Transverse colon (tissue), 4 donors: ENCODE results near the gene NES. TPM values are rescaled to one million over a fixed set of nuclear protein-coding genes. Genes with fewer than 3 reads are reported as not detected.

Source experiments
- DNase-seq: peaks from one replicate; pipeline ENCODE4 v3.0.0-alpha.2; 2019
- H3K27ac ChIP-seq, 4 donors: fragments of 200-600 bp; sonication (generic); 2 replicates each; pipeline ENCODE4 v1.5.1; 2016 to 2018; ENCODE audit warnings: inconsistent platforms in 4 of 4
- H3K27me3 ChIP-seq: fragments of 200-600 bp; sonication (generic); 2 replicates; pipeline ENCODE4 v1.5.1; 2017; ENCODE audit warnings: inconsistent platforms
- H3K36me3 ChIP-seq, 4 donors: fragments of 200-600 bp; sonication (generic); 2 replicates each; pipeline ENCODE4 v1.5.1; 2017 to 2019; ENCODE audit warnings: inconsistent platforms in 4 of 4
- H3K4me1 ChIP-seq, 4 donors: fragments of 200-600 bp; sonication (generic); 2 replicates each; pipeline ENCODE4 v1.5.1; 2017 to 2020; ENCODE audit warnings: inconsistent platforms in 4 of 4
- H3K4me3 ChIP-seq, 4 donors: fragments of 200-600 bp; sonication (generic); 1 replicate in 1 of 4; 2 replicates in 3 of 4; pipeline versions ENCODE4 v1.5.1 to v1.6.1; 2017 to 2019; ENCODE audit warnings: inconsistent platforms in 4 of 4
- H3K9me3 ChIP-seq, 2 donors: fragments of 200-600 bp; sonication (generic); 2 replicates each; pipeline ENCODE4 v1.5.1; 2017 to 2019; ENCODE audit warnings: inconsistent platforms in 2 of 2
- CTCF ChIP-seq, 5 experiments: fragments of 200-600 bp in 3 of 5; fragments of 450-650 bp in 2 of 5; sonication (generic) in 3 of 5; IDR thresholded peaks; 1 replicate in 2 of 5; 2 replicates in 3 of 5; pipeline ENCODE4 v1.5.1; 2016 to 2017; ENCODE audit warnings: antibody characterized with exemption in 5 of 5, inconsistent platforms in 3 of 5, mild to moderate bottlenecking in 2 of 5, moderate library complexity in 1 of 5
- EP300 ChIP-seq: sonication (generic); formaldehyde crosslinking; IDR thresholded peaks from one replicate; pipeline ENCODE4 v1.6.1; 2017; ENCODE audit warnings: antibody characterized with exemption, low read depth
- POLR2A ChIP-seq: fragments of 450-650 bp; IDR thresholded peaks from one replicate; pipeline ENCODE4 v1.6.1; 2016; ENCODE audit warnings: antibody characterized with exemption, mild to moderate bottlenecking, moderate library complexity
- POLR2AphosphoS5 ChIP-seq, 3 donors: sonication (generic); formaldehyde crosslinking; IDR thresholded peaks; one replicate each; pipeline ENCODE4 v1.6.1; 2016; ENCODE audit warnings: antibody characterized with exemption in 3 of 3
- WGBS, 2 donors: methylation state at CpG; one replicate each; pipeline ENCODE4 v1.1.5; 2018; ENCODE audit warnings: low coverage in 1 of 2; 5-methylcytosine and 5-hydroxymethylcytosine counted together
- in situ Hi-C, 4 donors: fragments of 200-750 bp; cut with MboI; loops; one replicate each; pipeline versions ENCODE4 v1.15.0 to v1.15.1; 2017; ENCODE audit warnings: low sequenced_read_pairs in 3 of 4, low pct_ligation_motif_present in 1 of 4, low pct_unique_long_range_greater_than_20kb in 1 of 4
- intact Hi-C: fragments of 100-400 bp; cut with DNase I; formaldehyde crosslinking; loops from one replicate; pipeline ENCODE4 v1.15.1; 2023; ENCODE audit warnings: low total_unique reads
- total RNA-seq, 4 donors: library from RNA; depleted of rRNA; stranded (reverse); fragments of >200 nt; gene quantifications; one replicate each; pipeline ENCODE4 v1.1.0, GENCODE V29; 2016

NES gene
- total RNA-seq, 4 donors from 2014 or later = 3.3 to 15.5 (median 5.5) TPM

DNA sequence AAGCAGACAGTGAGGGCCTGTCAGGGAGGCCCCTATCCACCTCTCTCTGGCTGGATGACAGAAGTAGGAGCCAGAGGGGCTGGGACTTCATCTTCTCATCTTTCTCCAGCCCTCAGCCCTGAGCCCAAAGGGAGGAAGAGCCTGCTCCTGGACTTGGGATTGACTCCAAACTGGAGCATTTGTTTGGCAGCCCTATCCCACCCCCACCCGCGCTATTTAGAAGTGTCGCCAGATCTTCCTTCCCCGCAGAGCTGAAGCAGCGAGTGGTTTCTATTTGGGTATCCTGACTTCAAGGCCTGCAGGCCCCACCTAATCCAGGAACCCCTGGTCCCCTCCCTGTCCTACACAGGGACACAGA is 9.6 kb downstream of the NES start:
- Histone ChIP-seq H3K4me1 (peaks cover 32 to 62% (median 40%) of the 10 kb centered on the region in 4 donors), H3K9me3 (no peaks in the 10 kb centered on the region), H3K27me3 (no peaks in the 10 kb centered on the region), H3K36me3 (no peaks in the 10 kb centered on the region), H3K4me3 (no peak overlapping the region), H3K27ac (peak overlapping the region; percentile 66 to 89 (median 78))
- 63% methylated on average over 3 of the region's 5 CpGs; no CpG with 5 or more reads in 1 of the 2 donors for WGBS, 2 donors
- DNase-seq = no peak
- TF ChIP-seq CTCF (IDR thresholded peaks at IDR 0.05) (no peak), EP300 (no peak), POLR2A (no peak), POLR2AphosphoS5 (IDR thresholded peaks at IDR 0.05) (no peak)
- in situ Hi-C loops (no loop called here), intact Hi-C loops (no loop called here)

- H3K27me3 ChIP-seq = no peaks in the 10 kb centered on the region
- in situ Hi-C loops = no loop called here
- WGBS, 2 donors = 89 to 92% methylated on average over 5 to 9 of the region's 9 CpGs
- H3K9me3 ChIP-seq = no peaks in the 10 kb centered on the region
- DNase-seq = no peak
- TF ChIP-seq CTCF (IDR thresholded peaks at IDR 0.05) = no peak
- TF ChIP-seq POLR2A = no peak
- TF ChIP-seq POLR2AphosphoS5 (IDR thresholded peaks at IDR 0.05) = no peak
- no peak for TF ChIP-seq EP300
- H3K4me3 ChIP-seq = no peak overlapping the region
- no peaks in the 10 kb centered on the region for H3K36me3 ChIP-seq
- H3K4me1 ChIP-seq = peaks cover 33 to 68% (median 45%) of the 10 kb centered on the region in 4 donors
- peak overlapping the region; percentile 66 to 89 (median 78) for H3K27ac ChIP-seq
- intact Hi-C loops = no loop called here
These were observed 10.2 kb downstream of the NES start for GRCh38 chr1:156666862-156667609.

DNA sequence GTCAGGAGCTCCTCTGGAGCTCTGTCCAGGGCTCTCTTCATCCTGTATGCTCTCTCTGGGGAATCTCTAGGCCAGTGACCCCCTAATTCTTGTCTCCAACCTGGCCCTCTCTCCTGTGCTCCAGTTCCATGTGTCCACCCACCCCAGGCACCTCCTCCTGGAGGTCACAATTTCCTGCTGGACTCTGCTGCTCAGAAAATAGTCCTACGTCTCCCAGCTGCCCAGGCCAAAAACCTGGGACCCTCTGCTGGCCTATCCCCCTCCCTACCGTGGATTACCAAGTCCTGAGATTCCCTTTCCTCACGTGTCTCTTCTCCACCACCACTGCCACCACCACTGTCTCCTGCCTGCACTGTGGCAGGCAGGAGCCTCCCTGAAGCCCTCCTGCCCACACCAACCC is 11.7 kb downstream of the NES start:
- Histone ChIP-seq H3K27me3 (no peaks in the 10 kb centered on the region), H3K27ac (peak overlapping the region; percentile 72 to 89 (median 87)), H3K4me3 (no peak overlapping the region), H3K36me3 (no peaks in the 10 kb centered on the region), H3K4me1 (peaks cover 42 to 83% (median 59%) of the 10 kb centered on the region in 4 donors), H3K9me3 (no peaks in the 10 kb centered on the region)
- DNase-seq = no peak
- intact Hi-C loops (no loop called here), in situ Hi-C loops (no loop called here)
- 60 to 67% methylated on average over 1 to 3 of the region's 3 CpGs for WGBS, 2 donors
- TF ChIP-seq POLR2A (no peak), POLR2AphosphoS5 (IDR thresholded peaks at IDR 0.05) (no peak), EP300 (no peak), CTCF (IDR thresholded peaks at IDR 0.05) (no peak)

GRCh38 chr1:156664767-156665411 is 12.3 kb downstream of the NES start:
- Histone ChIP-seq H3K4me1 (peaks cover 46 to 86% (median 62%) of the 10 kb centered on the region in 4 donors), H3K27ac (peak overlapping the region; percentile 72 to 89 (median 87))

More at GRCh38 chr1:156664767-156665411, 12.3 kb downstream of the NES start:
- Histone ChIP-seq H3K4me3 (no peak overlapping the region), H3K9me3 (no peaks in the 10 kb centered on the region), H3K27me3 (no peaks in the 10 kb centered on the region), H3K36me3 (no peaks in the 10 kb centered on the region)
- WGBS, 2 donors = 22% methylated on average over 16 of the region's 16 CpGs; no CpG with 5 or more reads in 1 of the 2 donors
- in situ Hi-C loops (no loop called here), intact Hi-C loops (no loop called here)
- peak; percentile 45 for DNase-seq
- TF ChIP-seq POLR2A (no peak), EP300 (no peak), POLR2AphosphoS5 (IDR thresholded peaks at IDR 0.05) (no peak), CTCF (IDR thresholded peaks at IDR 0.05) (no peak)
